Measurements from ENCODE around the gene ZNF592. TPM values are rescaled to one million over a fixed set of nuclear protein-coding genes. Genes with fewer than 3 reads are reported as not detected.

The ZNF592 gene
- total RNA-seq, 4 donors from 2014 or later = 4.7 to 48.2 (median 11.7) TPM

DNA sequence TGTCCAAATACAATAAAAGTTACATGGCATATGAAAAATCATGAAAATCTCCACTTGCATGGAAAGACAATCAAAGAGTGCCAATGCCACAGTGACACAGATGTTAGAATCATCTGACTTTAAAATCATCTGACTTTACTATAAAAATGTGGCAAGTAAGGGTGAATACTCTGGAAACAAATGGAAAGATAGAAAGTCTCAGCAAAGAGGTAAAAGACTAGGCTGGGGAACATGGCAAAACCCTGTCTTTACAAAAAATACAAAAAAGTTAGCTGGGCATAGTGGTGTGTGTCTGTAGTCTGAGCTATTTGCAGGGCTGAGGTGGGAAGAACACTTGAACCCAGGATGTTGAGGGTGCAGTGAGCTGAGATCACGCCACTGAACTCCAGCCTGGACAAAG lies 97.9 kb downstream of the ZNF592 start:
- TF ChIP-seq CTCF (IDR thresholded peaks at IDR 0.05) = no peak
- TF ChIP-seq POLR2A (IDR thresholded peaks at IDR 0.05) = no peak
- no peak for DNase-seq
- no peaks in the 10 kb centered on the region for H3K36me3 ChIP-seq
- no peaks in the 10 kb centered on the region for H3K27me3 ChIP-seq
- no peaks in the 10 kb centered on the region for H3K4me1 ChIP-seq
- no peak overlapping the region for H3K27ac ChIP-seq
- no peaks in the 10 kb centered on the region for H3K9me3 ChIP-seq
- intact Hi-C loops (cut with DNase I; ENCODE audit: low total_unique reads) = no loop called here
- H3K4me3 ChIP-seq = no peak overlapping the region

- Histone ChIP-seq H3K27me3 (no peaks in the 10 kb centered on the region), H3K36me3 (no peaks in the 10 kb centered on the region), H3K4me3 (no peak overlapping the region), H3K4me1 (no peaks in the 10 kb centered on the region), H3K9me3 (no peaks in the 10 kb centered on the region), H3K27ac (no peak overlapping the region)
- intact Hi-C loops (cut with DNase I; ENCODE audit: low total_unique reads) = no loop called here
- DNase-seq = no peak
- TF ChIP-seq POLR2A (IDR thresholded peaks at IDR 0.05) (no peak), CTCF (IDR thresholded peaks at IDR 0.05) (no peak)
These were observed 99.0 kb downstream of the ZNF592 start for GRCh38 chr15:84847382-84847781.

DNA sequence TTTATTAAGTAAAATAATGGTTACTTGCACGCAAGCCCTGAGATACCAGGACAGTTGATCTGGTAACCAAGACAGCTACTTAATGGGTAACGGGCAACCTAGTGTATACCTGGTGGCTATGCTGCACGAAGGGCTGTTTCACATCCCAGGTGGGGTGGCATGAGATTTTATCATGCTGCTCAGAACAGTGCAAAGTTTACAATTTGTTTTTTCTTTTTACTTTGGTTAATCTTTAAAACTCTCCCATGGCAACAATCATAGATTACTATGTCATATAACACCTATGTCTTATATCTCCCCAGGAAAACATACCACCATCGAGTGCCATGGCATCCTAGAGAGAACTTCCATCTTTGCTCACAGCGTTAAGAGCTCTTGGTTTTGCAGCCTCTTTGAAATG lies 103.8 kb downstream of the ZNF592 start:
- TF ChIP-seq POLR2A (IDR thresholded peaks at IDR 0.05) (no peak), CTCF (IDR thresholded peaks at IDR 0.05) (no peak)
- Histone ChIP-seq H3K9me3 (no peaks in the 10 kb centered on the region), H3K4me1 (no peaks in the 10 kb centered on the region), H3K4me3 (no peak overlapping the region), H3K36me3 (no peaks in the 10 kb centered on the region), H3K27ac (no peak overlapping the region), H3K27me3 (no peaks in the 10 kb centered on the region)
- DNase-seq = no peak
- intact Hi-C loops (cut with DNase I; ENCODE audit: low total_unique reads) = loop anchor here (10.0 kb wide), 1 partner anchor 93 kb away; no protein-coding TSS in a partner anchor

DNA sequence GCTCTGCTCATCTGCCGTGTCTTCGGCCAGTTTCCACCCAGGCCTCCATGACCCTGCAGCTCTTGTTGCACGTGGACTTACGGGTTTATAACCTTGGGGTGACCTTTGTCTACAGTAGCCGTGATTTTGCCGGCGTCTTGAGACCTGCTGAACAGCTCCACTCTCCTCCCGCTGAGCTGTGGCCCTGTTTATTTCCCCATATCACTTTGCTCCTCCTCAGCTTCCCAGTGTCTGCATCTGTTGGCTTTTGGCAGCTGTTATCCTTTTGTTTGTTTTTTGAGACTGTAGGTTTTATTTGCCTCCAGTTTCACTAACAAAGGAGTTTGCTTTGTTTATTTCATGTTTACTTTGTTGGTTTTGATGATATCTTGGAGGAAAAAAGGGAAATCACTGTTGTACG lies 106.7 kb downstream of the ZNF592 start:
- TF ChIP-seq CTCF (IDR thresholded peaks at IDR 0.05) = no peak
- no peak for TF ChIP-seq POLR2A (IDR thresholded peaks at IDR 0.05)
- Histone ChIP-seq H3K4me1 (no peaks in the 10 kb centered on the region), H3K9me3 (no peaks in the 10 kb centered on the region), H3K27ac (no peak overlapping the region), H3K27me3 (no peaks in the 10 kb centered on the region), H3K4me3 (no peak overlapping the region), H3K36me3 (no peaks in the 10 kb centered on the region)
- DNase-seq = no peak
- intact Hi-C loops (cut with DNase I; ENCODE audit: low total_unique reads) = loop anchor here (10.0 kb wide), 1 partner anchor 90 kb away; no protein-coding TSS in a partner anchor

DNA sequence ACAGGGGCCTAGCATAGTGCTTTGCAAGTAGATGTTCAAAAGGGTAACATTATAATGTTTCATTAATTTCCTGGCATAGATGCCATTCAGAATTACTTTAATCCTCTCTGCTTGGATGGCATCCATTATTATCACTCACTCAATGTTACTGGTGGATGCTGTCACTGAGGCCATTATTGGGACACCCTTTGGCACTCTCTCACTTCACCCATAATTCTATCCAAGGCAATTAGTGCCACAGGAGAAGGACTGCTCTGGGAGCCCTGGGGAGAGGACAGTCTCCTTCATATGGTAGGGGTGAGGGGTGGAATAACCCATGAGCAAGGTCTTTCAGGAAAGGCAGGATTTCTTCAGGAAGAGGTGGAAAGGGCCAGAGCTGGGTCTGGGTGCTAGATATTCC lies 107.4 kb downstream of the ZNF592 start:
- TF ChIP-seq POLR2A (IDR thresholded peaks at IDR 0.05) (no peak), CTCF (IDR thresholded peaks at IDR 0.05) (no peak)
- no peak overlapping the region for H3K27ac ChIP-seq
- no peak for DNase-seq
- H3K36me3 ChIP-seq = no peaks in the 10 kb centered on the region
- intact Hi-C loops (cut with DNase I; ENCODE audit: low total_unique reads) = loop anchor here (10.0 kb wide), 1 partner anchor 89 kb away; no protein-coding TSS in a partner anchor
- H3K9me3 ChIP-seq = no peaks in the 10 kb centered on the region
- no peaks in the 10 kb centered on the region for H3K4me1 ChIP-seq
- H3K4me3 ChIP-seq = no peak overlapping the region
- H3K27me3 ChIP-seq = no peaks in the 10 kb centered on the region

Small RNA genes within 50 kb of the gene (small RNA-seq; reads per million reads assigned to genes)
- not detected for gene RF00402

Other genes starting within 250 kb of the ZNF592 start
- 10 to 100 TPM in 1 of 4 donors, 1 to 10 TPM in 2, under 1 TPM in 1; 0.59 to 30.0 (median 5.3) TPM for gene ZSCAN2, start 147.6 kb upstream of the ZNF592 start, total RNA-seq
- 10 to 100 TPM; 14.4 to 54.3 (median 39.3) TPM for gene WDR73, start 94.3 kb upstream of the ZNF592 start, total RNA-seq
- 10 to 100 TPM in 1 of 4 donors, 1 to 10 TPM in 3; 3.1 to 10.5 (median 7.4) TPM for gene NMB, start 90.4 kb upstream of the ZNF592 start, total RNA-seq
- 100 to 1,000 TPM; 117 to 261 (median 204) TPM for gene SEC11A, start 32.5 kb upstream of the ZNF592 start, total RNA-seq
- 1 to 10 TPM in 3 of 4 donors, under 1 TPM in 1; 0.88 to 6.3 (median 3.4) TPM for gene ALPK3, start 68.8 kb downstream of the ZNF592 start, total RNA-seq
- under 1 TPM in 2 of 4 donors, not detected in 2; 0.21 to 0.43 TPM for gene SLC28A1, start 136.1 kb downstream of the ZNF592 start, total RNA-seq
- gene PDE8A, start 233.3 kb downstream of the ZNF592 start, total RNA-seq = 10 to 100 TPM; 25.1 to 67.0 (median 34.0) TPM